ENCODE results near the gene LOXL4. TPM values are rescaled to one million over a fixed set of nuclear protein-coding genes. Genes with fewer than 3 reads are reported as not detected.

Gene LOXL4
- total RNA-seq, 1 donor from 2014 or later: 4.2 TPM

- H3K27ac ChIP-seq (ENCODE audit: low read depth, low read length): no peak overlapping the region
- no peaks in the 10 kb centered on the region for H3K27me3 ChIP-seq (ENCODE audit: control insufficient read depth in 3 of 3, insufficient read depth in 3 of 3, low read length in 3 of 3)
- H3K4me3 ChIP-seq (ENCODE audit: low read length in 3 of 3): no peak overlapping the region
- H3K4me1 ChIP-seq (ENCODE audit: control insufficient read depth in 3 of 3, insufficient read depth in 3 of 3, low read length in 3 of 3): no peaks in the 10 kb centered on the region
- peaks cover 2 to 14% (median 7%) of the 10 kb centered on the region in 3 donors for H3K36me3 ChIP-seq (ENCODE audit: control insufficient read depth in 3 of 3, insufficient read depth in 3 of 3, low read length in 3 of 3)
- H3K9me3 ChIP-seq (ENCODE audit: control insufficient read depth in 3 of 3, low read length in 3 of 3): no peaks in the 10 kb centered on the region
- H3K9ac ChIP-seq (ENCODE audit: low read depth in 1 of 3, low read length in 3 of 3): no peak overlapping the region
Observed at GRCh38 chr10:98212196-98212595, 55.8 kb downstream of the LOXL4 start.

GRCh38 chr10:98209441-98209840 is 58.6 kb downstream of the LOXL4 start:
- H3K27ac ChIP-seq (ENCODE audit: low read depth, low read length): no peak overlapping the region
- H3K9ac ChIP-seq (ENCODE audit: low read depth in 1 of 3, low read length in 3 of 3): no peak overlapping the region
- no peak overlapping the region for H3K4me3 ChIP-seq (ENCODE audit: low read length in 3 of 3)
- no peaks in the 10 kb centered on the region for H3K4me1 ChIP-seq (ENCODE audit: control insufficient read depth in 3 of 3, insufficient read depth in 3 of 3, low read length in 3 of 3)
- no peaks in the 10 kb centered on the region for H3K27me3 ChIP-seq (ENCODE audit: control insufficient read depth in 3 of 3, insufficient read depth in 3 of 3, low read length in 3 of 3)
- peaks cover 2 to 14% (median 7%) of the 10 kb centered on the region in 3 donors for H3K36me3 ChIP-seq (ENCODE audit: control insufficient read depth in 3 of 3, insufficient read depth in 3 of 3, low read length in 3 of 3)
- no peaks in the 10 kb centered on the region for H3K9me3 ChIP-seq (ENCODE audit: control insufficient read depth in 3 of 3, low read length in 3 of 3)

GRCh38 chr10:98208925-98209324 is 59.1 kb downstream of the LOXL4 start:
- H3K27ac ChIP-seq (ENCODE audit: low read depth, low read length): no peak overlapping the region
- H3K9ac ChIP-seq (ENCODE audit: low read depth in 1 of 3, low read length in 3 of 3): no peak overlapping the region
- H3K4me3 ChIP-seq (ENCODE audit: low read length in 3 of 3): no peak overlapping the region
- no peaks in the 10 kb centered on the region for H3K27me3 ChIP-seq (ENCODE audit: control insufficient read depth in 3 of 3, insufficient read depth in 3 of 3, low read length in 3 of 3)
- no peaks in the 10 kb centered on the region for H3K4me1 ChIP-seq (ENCODE audit: control insufficient read depth in 3 of 3, insufficient read depth in 3 of 3, low read length in 3 of 3)
- H3K9me3 ChIP-seq (ENCODE audit: control insufficient read depth in 3 of 3, low read length in 3 of 3): no peaks in the 10 kb centered on the region
- H3K36me3 ChIP-seq (ENCODE audit: control insufficient read depth in 3 of 3, insufficient read depth in 3 of 3, low read length in 3 of 3): peaks cover 2 to 14% (median 7%) of the 10 kb centered on the region in 3 donors

- Histone ChIP-seq H3K4me3 (ENCODE audit: low read length in 3 of 3) (no peak overlapping the region), H3K9me3 (ENCODE audit: control insufficient read depth in 3 of 3, low read length in 3 of 3) (no peaks in the 10 kb centered on the region), H3K27me3 (ENCODE audit: control insufficient read depth in 3 of 3, insufficient read depth in 3 of 3, low read length in 3 of 3) (no peaks in the 10 kb centered on the region), H3K36me3 (ENCODE audit: control insufficient read depth in 3 of 3, insufficient read depth in 3 of 3, low read length in 3 of 3) (peaks cover 2 to 14% (median 7%) of the 10 kb centered on the region in 3 donors), H3K9ac (ENCODE audit: low read depth in 1 of 3, low read length in 3 of 3) (no peak overlapping the region), H3K4me1 (ENCODE audit: control insufficient read depth in 3 of 3, insufficient read depth in 3 of 3, low read length in 3 of 3) (no peaks in the 10 kb centered on the region), H3K27ac (ENCODE audit: low read depth, low read length) (no peak overlapping the region)
Observed at GRCh38 chr10:98205351-98205750, 62.6 kb downstream of the LOXL4 start.

- no peaks in the 10 kb centered on the region for H3K36me3 ChIP-seq (ENCODE audit: control insufficient read depth in 3 of 3, insufficient read depth in 3 of 3, low read length in 3 of 3)
- no peaks in the 10 kb centered on the region for H3K9me3 ChIP-seq (ENCODE audit: control insufficient read depth in 3 of 3, low read length in 3 of 3)
- no peak overlapping the region for H3K9ac ChIP-seq (ENCODE audit: low read depth in 1 of 3, low read length in 3 of 3)
- H3K27ac ChIP-seq (ENCODE audit: low read depth, low read length): no peak overlapping the region
- H3K4me3 ChIP-seq (ENCODE audit: low read length in 3 of 3): no peak overlapping the region
- no peaks in the 10 kb centered on the region for H3K4me1 ChIP-seq (ENCODE audit: control insufficient read depth in 3 of 3, insufficient read depth in 3 of 3, low read length in 3 of 3)
- no peaks in the 10 kb centered on the region for H3K27me3 ChIP-seq (ENCODE audit: control insufficient read depth in 3 of 3, insufficient read depth in 3 of 3, low read length in 3 of 3)
Observed at GRCh38 chr10:98202378-98202777, 65.6 kb downstream of the LOXL4 start.

GRCh38 chr10:98201760-98202159 is 66.2 kb downstream of the LOXL4 start:
- H3K27ac ChIP-seq (ENCODE audit: low read depth, low read length): no peak overlapping the region
- H3K4me1 ChIP-seq (ENCODE audit: control insufficient read depth in 3 of 3, insufficient read depth in 3 of 3, low read length in 3 of 3): no peaks in the 10 kb centered on the region
- H3K9ac ChIP-seq (ENCODE audit: low read depth in 1 of 3, low read length in 3 of 3): no peak overlapping the region
- H3K9me3 ChIP-seq (ENCODE audit: control insufficient read depth in 3 of 3, low read length in 3 of 3): no peaks in the 10 kb centered on the region
- H3K4me3 ChIP-seq (ENCODE audit: low read length in 3 of 3): no peak overlapping the region
- no peaks in the 10 kb centered on the region for H3K36me3 ChIP-seq (ENCODE audit: control insufficient read depth in 3 of 3, insufficient read depth in 3 of 3, low read length in 3 of 3)
- H3K27me3 ChIP-seq (ENCODE audit: control insufficient read depth in 3 of 3, insufficient read depth in 3 of 3, low read length in 3 of 3): no peaks in the 10 kb centered on the region

Other genes with a start within 250 kb of the LOXL4 start
- 0.52 TPM for gene CRTAC1, start 237.6 kb downstream of the LOXL4 start, total RNA-seq
- 9.4 TPM for gene R3HCC1L, start 133.5 kb downstream of the LOXL4 start, total RNA-seq
- gene PYROXD2, start 147.0 kb upstream of the LOXL4 start, total RNA-seq: 11.0 TPM
- 8.9 TPM for gene HPS1, start 178.7 kb upstream of the LOXL4 start, total RNA-seq

Measured in skeletal muscle tissue (tissue), 4 donors.